Measurements from ENCODE around the gene N4BP2L2. TPM values are rescaled to one million over a fixed set of nuclear protein-coding genes. Genes with fewer than 3 reads are reported as not detected.

N4BP2L2 gene
- total and polyA plus RNA-seq, 7 donors = 22.0 to 232 (median 160) TPM

DNA sequence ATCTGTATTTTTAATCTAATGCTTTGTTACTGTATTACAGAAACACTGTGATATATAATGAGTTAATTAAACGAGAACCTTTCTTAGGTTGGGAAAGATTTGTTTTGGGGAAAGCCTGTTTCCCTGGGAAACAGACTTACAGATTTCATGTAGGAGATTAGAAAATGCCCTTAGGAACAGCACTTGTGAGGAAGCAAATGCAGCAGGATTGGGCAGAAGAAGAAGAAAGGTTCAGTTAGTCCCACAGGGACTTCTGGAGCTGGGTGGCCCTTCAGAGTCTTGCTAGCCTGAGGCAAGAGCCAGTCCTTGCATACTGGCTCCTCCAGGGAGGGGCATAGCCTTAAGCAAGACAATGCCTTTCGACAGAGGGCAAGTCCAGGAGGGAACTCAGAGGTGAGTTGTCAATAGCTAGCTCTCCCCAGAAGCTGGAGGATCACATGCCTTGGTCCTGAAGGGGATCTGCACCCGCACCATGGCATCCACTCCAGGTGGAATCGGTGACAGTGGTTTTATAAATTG lies 147.4 kb downstream of the N4BP2L2 start:
- no peak for DNase-seq
- WGBS, 2 donors = 79 to 82% methylated on average over 4 of the region's 4 CpGs
- H3K9me3 ChIP-seq = no peaks in the 10 kb centered on the region
- no peaks in the 10 kb centered on the region for H3K27me3 ChIP-seq
- intact Hi-C loops (cut with DNase I) = no loop called here
- TF ChIP-seq EP300 (IDR thresholded peaks at IDR 0.05) (no peak), POLR2A (IDR thresholded peaks at IDR 0.05) (no peak), POLR2AphosphoS5 (IDR thresholded peaks at IDR 0.05) (no peak)
- TF ChIP-seq, protein P1, sequence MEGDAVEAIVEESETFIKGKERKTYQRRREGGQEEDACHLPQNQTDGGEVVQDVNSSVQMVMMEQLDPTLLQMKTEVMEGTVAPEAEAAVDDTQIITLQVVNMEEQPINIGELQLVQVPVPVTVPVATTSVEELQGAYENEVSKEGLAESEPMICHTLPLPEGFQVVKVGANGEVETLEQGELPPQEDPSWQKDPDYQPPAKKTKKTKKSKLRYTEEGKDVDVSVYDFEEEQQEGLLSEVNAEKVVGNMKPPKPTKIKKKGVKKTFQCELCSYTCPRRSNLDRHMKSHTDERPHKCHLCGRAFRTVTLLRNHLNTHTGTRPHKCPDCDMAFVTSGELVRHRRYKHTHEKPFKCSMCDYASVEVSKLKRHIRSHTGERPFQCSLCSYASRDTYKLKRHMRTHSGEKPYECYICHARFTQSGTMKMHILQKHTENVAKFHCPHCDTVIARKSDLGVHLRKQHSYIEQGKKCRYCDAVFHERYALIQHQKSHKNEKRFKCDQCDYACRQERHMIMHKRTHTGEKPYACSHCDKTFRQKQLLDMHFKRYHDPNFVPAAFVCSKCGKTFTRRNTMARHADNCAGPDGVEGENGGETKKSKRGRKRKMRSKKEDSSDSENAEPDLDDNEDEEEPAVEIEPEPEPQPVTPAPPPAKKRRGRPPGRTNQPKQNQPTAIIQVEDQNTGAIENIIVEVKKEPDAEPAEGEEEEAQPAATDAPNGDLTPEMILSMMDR (IDR thresholded peaks at IDR 0.05) = no peak
- no peaks in the 10 kb centered on the region for H3K4me1 ChIP-seq
- H3K27ac ChIP-seq = no peak overlapping the region
- H3K36me3 ChIP-seq = no peaks in the 10 kb centered on the region
- H3K4me3 ChIP-seq = no peak overlapping the region

DNA sequence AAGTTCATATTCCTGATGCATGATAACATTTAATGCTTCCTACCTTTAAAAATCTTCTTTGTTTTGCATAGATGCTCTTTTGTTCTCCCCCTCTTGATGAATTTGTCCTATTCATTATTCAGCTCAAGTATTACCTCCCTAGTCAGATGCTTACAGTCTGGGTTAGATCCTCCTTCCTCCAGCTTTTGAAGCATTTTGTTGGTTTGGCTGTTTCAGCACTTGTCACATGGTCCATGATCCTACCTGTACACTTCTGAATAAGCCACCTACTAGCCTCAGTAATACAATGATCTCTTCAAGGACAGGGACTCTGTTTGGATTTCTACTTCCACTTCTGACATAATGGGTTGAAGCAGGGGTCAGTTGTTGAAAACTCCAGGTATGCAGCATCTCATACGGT lies 148.1 kb downstream of the N4BP2L2 start:
- no peak for DNase-seq
- H3K27me3 ChIP-seq = no peaks in the 10 kb centered on the region
- H3K27ac ChIP-seq = no peak overlapping the region
- H3K36me3 ChIP-seq = no peaks in the 10 kb centered on the region
- no peak overlapping the region for H3K4me3 ChIP-seq
- no peaks in the 10 kb centered on the region for H3K4me1 ChIP-seq
- WGBS, 2 donors = 80 to 93% methylated on average over 1 of the region's 1 CpG
- no peaks in the 10 kb centered on the region for H3K9me3 ChIP-seq
- intact Hi-C loops (cut with DNase I) = no loop called here
- TF ChIP-seq, protein P1 (IDR thresholded peaks at IDR 0.05) = no peak
- no peak for TF ChIP-seq EP300 (IDR thresholded peaks at IDR 0.05)
- TF ChIP-seq POLR2AphosphoS5 (IDR thresholded peaks at IDR 0.05) = no peak
- TF ChIP-seq POLR2A (IDR thresholded peaks at IDR 0.05) = no peak

DNA sequence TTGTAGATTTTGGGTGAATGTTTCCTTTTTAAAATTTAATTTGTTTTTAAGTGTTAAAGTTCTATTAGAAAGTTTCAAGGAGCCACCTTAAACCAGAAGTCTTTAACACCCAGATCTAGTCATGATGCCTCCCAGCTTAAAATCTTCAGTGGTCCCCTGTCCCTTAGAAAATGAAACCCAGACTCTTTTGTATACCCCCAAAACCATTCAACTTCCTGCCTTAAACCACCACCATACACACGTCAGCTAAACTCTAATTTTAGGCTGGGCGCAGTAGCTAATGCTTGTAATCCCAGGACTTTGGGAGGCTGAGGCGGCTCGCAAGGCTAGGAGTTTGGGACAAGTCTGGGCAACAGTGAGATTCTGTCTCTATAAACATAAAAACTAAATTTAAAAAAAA lies 148.5 kb downstream of the N4BP2L2 start:
- H3K27me3 ChIP-seq = no peaks in the 10 kb centered on the region
- intact Hi-C loops (cut with DNase I) = no loop called here
- H3K36me3 ChIP-seq = no peaks in the 10 kb centered on the region
- 60 to 80% methylated on average over 4 of the region's 4 CpGs for WGBS, 2 donors
- no peak for DNase-seq
- H3K4me1 ChIP-seq = no peaks in the 10 kb centered on the region
- TF ChIP-seq EP300 (IDR thresholded peaks at IDR 0.05) = no peak
- TF ChIP-seq, protein P1 (IDR thresholded peaks at IDR 0.05) = no peak
- H3K27ac ChIP-seq = no peak overlapping the region
- H3K9me3 ChIP-seq = no peaks in the 10 kb centered on the region
- no peak overlapping the region for H3K4me3 ChIP-seq

DNA sequence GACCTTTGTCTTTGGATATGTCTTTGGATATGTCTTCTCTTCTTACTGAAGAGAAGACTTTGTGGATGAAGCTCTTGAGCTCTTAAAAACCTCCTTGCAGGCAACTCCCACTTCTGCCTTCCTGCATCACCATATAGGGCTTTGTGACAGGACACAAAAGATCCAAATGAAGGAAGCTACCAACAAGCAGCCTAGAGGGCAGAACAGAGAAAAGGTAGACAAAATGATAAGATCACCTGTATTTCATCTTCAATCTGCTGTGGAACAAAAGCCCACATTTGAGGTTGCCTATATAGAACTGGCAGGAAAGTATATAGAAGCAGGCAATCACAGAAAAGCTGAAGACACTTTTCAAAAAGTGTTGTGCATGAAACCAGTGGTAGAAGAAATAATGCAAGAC lies 153.2 kb downstream of the N4BP2L2 start:
- TF ChIP-seq POLR2A (IDR thresholded peaks at IDR 0.05) = no peak
- TF ChIP-seq POLR2AphosphoS5 (IDR thresholded peaks at IDR 0.05) = no peak
- TF ChIP-seq EP300 (IDR thresholded peaks at IDR 0.05) = no peak
- TF ChIP-seq, protein P1 (IDR thresholded peaks at IDR 0.05) = no peak
- intact Hi-C loops (cut with DNase I) = no loop called here
- Histone ChIP-seq H3K27ac (no peak overlapping the region), H3K36me3 (no peaks in the 10 kb centered on the region), H3K4me1 (no peaks in the 10 kb centered on the region), H3K27me3 (no peaks in the 10 kb centered on the region), H3K4me3 (no peak overlapping the region), H3K9me3 (no peaks in the 10 kb centered on the region)
- DNase-seq = no peak

DNA sequence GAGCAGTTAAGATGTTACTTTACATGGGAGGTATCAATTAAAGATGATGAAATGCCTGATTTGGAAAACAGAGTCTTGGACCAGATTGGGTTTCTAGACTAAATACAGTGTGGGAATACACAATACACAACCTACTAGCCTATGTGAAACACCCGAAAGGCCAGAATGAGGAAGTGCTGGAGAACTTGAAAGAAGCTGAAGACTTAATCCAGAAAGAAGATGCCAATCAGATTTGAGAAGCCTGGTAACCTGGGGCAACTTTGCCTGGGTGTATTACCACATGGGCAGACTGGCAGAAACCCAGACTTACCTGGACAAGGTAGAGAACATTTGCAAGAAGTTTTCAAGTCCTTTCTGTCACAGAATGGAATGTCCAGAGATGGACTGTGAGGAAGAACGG lies 153.9 kb downstream of the N4BP2L2 start:
- no peaks in the 10 kb centered on the region for H3K9me3 ChIP-seq
- 88 to 96% methylated on average over 2 of the region's 2 CpGs for WGBS, 2 donors
- H3K27me3 ChIP-seq = no peaks in the 10 kb centered on the region
- no peak overlapping the region for H3K4me3 ChIP-seq
- no peak overlapping the region for H3K27ac ChIP-seq
- intact Hi-C loops (cut with DNase I) = loop anchor here (5.0 kb wide), 1 partner anchor 198 kb away; no protein-coding TSS in a partner anchor
- no peak for TF ChIP-seq POLR2AphosphoS5 (IDR thresholded peaks at IDR 0.05)
- TF ChIP-seq EP300 (IDR thresholded peaks at IDR 0.05) = no peak
- no peak for TF ChIP-seq POLR2A (IDR thresholded peaks at IDR 0.05)
- TF ChIP-seq, protein P1 (IDR thresholded peaks at IDR 0.05) = no peak
- H3K4me1 ChIP-seq = no peaks in the 10 kb centered on the region
- no peak for DNase-seq
- no peaks in the 10 kb centered on the region for H3K36me3 ChIP-seq
